ENCODE results near the gene LIN7A. TPM values are rescaled to one million over a fixed set of nuclear protein-coding genes. Genes with fewer than 3 reads are reported as not detected.

The LIN7A gene
- total RNA-seq (under 1 TPM; 0.21 to 0.22 TPM), total RNA-seq (0.12 to 0.30 reads per million in 2 donors)

GRCh38 chr12:80937391-80938238 is at the start of gene LIN7A:
Gene LIN7A, minus strand, starts transcription at chr12:80937934. Its CDS starts 212 bp downstream, at chr12:80937722.
- ATAC-seq = no peak
- peak within 1 kb of the TSS; percentile 13 for H3K4me3 Mint-ChIP-seq
- DNase-seq = no peak
- H3K36me3 Mint-ChIP-seq (ENCODE audit: low read depth) = no peaks in the 10 kb centered on the region
- no peaks in the 10 kb centered on the region for H3K4me1 Mint-ChIP-seq
- H3K9me3 ChIP-seq (ENCODE audit: control insufficient read depth, low read length, poor library complexity, severe bottlenecking) = no peaks in the 10 kb centered on the region
- H3K27ac Mint-ChIP-seq = no peak within 1 kb of the TSS
- peaks cover 11% of the 10 kb centered on the region for H3K27me3 Mint-ChIP-seq

GRCh38 chr12:80986224-80986623 is 48.5 kb upstream of the LIN7A start:
- DNase-seq = no peak
- H3K36me3 Mint-ChIP-seq (ENCODE audit: low read depth) = no peaks in the 10 kb centered on the region
- no peaks in the 10 kb centered on the region for H3K27me3 Mint-ChIP-seq
- H3K4me3 Mint-ChIP-seq = no peak overlapping the region
- no peak for ATAC-seq
- no peaks in the 10 kb centered on the region for H3K9me3 ChIP-seq (ENCODE audit: control insufficient read depth, low read length, poor library complexity, severe bottlenecking)
- no peak overlapping the region for H3K27ac Mint-ChIP-seq
- no peaks in the 10 kb centered on the region for H3K4me1 Mint-ChIP-seq

- H3K9me3 ChIP-seq (ENCODE audit: control insufficient read depth, low read length, poor library complexity, severe bottlenecking) = no peaks in the 10 kb centered on the region
- no peak overlapping the region for H3K4me3 Mint-ChIP-seq
- DNase-seq = no peak
- no peak for ATAC-seq
- H3K36me3 Mint-ChIP-seq (ENCODE audit: low read depth) = no peaks in the 10 kb centered on the region
- H3K4me1 Mint-ChIP-seq = no peaks in the 10 kb centered on the region
- H3K27ac Mint-ChIP-seq = no peak overlapping the region
- H3K27me3 Mint-ChIP-seq = no peaks in the 10 kb centered on the region
Measured at GRCh38 chr12:80979816-80980215, 42.1 kb upstream of the LIN7A start.

GRCh38 chr12:80979251-80979650 is 41.5 kb upstream of the LIN7A start:
- no peaks in the 10 kb centered on the region for H3K4me1 Mint-ChIP-seq
- no peak overlapping the region for H3K4me3 Mint-ChIP-seq
- no peak for DNase-seq
- no peak for ATAC-seq
- no peak overlapping the region for H3K27ac Mint-ChIP-seq
- no peaks in the 10 kb centered on the region for H3K9me3 ChIP-seq (ENCODE audit: control insufficient read depth, low read length, poor library complexity, severe bottlenecking)
- H3K36me3 Mint-ChIP-seq (ENCODE audit: low read depth) = no peaks in the 10 kb centered on the region
- H3K27me3 Mint-ChIP-seq = no peaks in the 10 kb centered on the region

- no peak for ATAC-seq
- H3K27ac Mint-ChIP-seq = no peak overlapping the region
- no peaks in the 10 kb centered on the region for H3K36me3 Mint-ChIP-seq (ENCODE audit: low read depth)
Measured at GRCh38 chr12:80977346-80977745, 39.6 kb upstream of the LIN7A start.

GRCh38 chr12:80968326-80968725 is 30.6 kb upstream of the LIN7A start:
- DNase-seq (no peak), ATAC-seq (no peak)
- no peaks in the 10 kb centered on the region for H3K27me3 Mint-ChIP-seq
- no peak overlapping the region for H3K27ac Mint-ChIP-seq
- H3K9me3 ChIP-seq (ENCODE audit: control insufficient read depth, low read length, poor library complexity, severe bottlenecking) = no peaks in the 10 kb centered on the region
- H3K4me1 Mint-ChIP-seq = no peaks in the 10 kb centered on the region
- no peak overlapping the region for H3K4me3 Mint-ChIP-seq
- no peaks in the 10 kb centered on the region for H3K36me3 Mint-ChIP-seq (ENCODE audit: low read depth)

More at GRCh38 chr12:80977346-80977745, 39.6 kb upstream of the LIN7A start:
- H3K9me3 ChIP-seq (ENCODE audit: control insufficient read depth, low read length, poor library complexity, severe bottlenecking) = no peaks in the 10 kb centered on the region
- Mint-ChIP-seq H3K4me1 (no peaks in the 10 kb centered on the region), H3K27me3 (no peaks in the 10 kb centered on the region), H3K4me3 (no peak overlapping the region)
- DNase-seq = no peak

- Mint-ChIP-seq H3K4me3 (no peak overlapping the region), H3K36me3 (ENCODE audit: low read depth) (no peaks in the 10 kb centered on the region), H3K27me3 (no peaks in the 10 kb centered on the region), H3K4me1 (no peaks in the 10 kb centered on the region), H3K27ac (no peak overlapping the region)
- H3K9me3 ChIP-seq (ENCODE audit: control insufficient read depth, low read length, poor library complexity, severe bottlenecking) = no peaks in the 10 kb centered on the region
- ATAC-seq (no peak), DNase-seq (no peak)
Measured at GRCh38 chr12:80967565-80967964, 29.8 kb upstream of the LIN7A start.

- ATAC-seq (no peak), DNase-seq (no peak)
- H3K27ac Mint-ChIP-seq = no peak overlapping the region
- H3K36me3 Mint-ChIP-seq (ENCODE audit: low read depth) = no peaks in the 10 kb centered on the region
- H3K4me1 Mint-ChIP-seq = no peaks in the 10 kb centered on the region
- no peaks in the 10 kb centered on the region for H3K9me3 ChIP-seq (ENCODE audit: control insufficient read depth, low read length, poor library complexity, severe bottlenecking)
- no peaks in the 10 kb centered on the region for H3K27me3 Mint-ChIP-seq
- no peak overlapping the region for H3K4me3 Mint-ChIP-seq
Measured at GRCh38 chr12:80966001-80966400, 28.3 kb upstream of the LIN7A start.

- Mint-ChIP-seq H3K27me3 (no peaks in the 10 kb centered on the region), H3K4me3 (no peak overlapping the region), H3K27ac (no peak overlapping the region), H3K4me1 (no peaks in the 10 kb centered on the region), H3K36me3 (ENCODE audit: low read depth) (no peaks in the 10 kb centered on the region)
- DNase-seq (no peak), ATAC-seq (no peak)
- H3K9me3 ChIP-seq (ENCODE audit: control insufficient read depth, low read length, poor library complexity, severe bottlenecking) = no peaks in the 10 kb centered on the region
Measured at GRCh38 chr12:80958162-80958561, 20.4 kb upstream of the LIN7A start.

- Mint-ChIP-seq H3K36me3 (ENCODE audit: low read depth) (no peaks in the 10 kb centered on the region), H3K27ac (no peak overlapping the region), H3K4me1 (no peaks in the 10 kb centered on the region), H3K4me3 (no peak overlapping the region), H3K27me3 (no peaks in the 10 kb centered on the region)
- no peaks in the 10 kb centered on the region for H3K9me3 ChIP-seq (ENCODE audit: control insufficient read depth, low read length, poor library complexity, severe bottlenecking)
- DNase-seq (no peak), ATAC-seq (no peak)
Measured at GRCh38 chr12:80954857-80955520, 17.3 kb upstream of the LIN7A start.

GRCh38 chr12:80952443-80952842 is 14.7 kb upstream of the LIN7A start:
- Mint-ChIP-seq H3K4me1 (no peaks in the 10 kb centered on the region), H3K27ac (no peak overlapping the region), H3K36me3 (ENCODE audit: low read depth) (no peaks in the 10 kb centered on the region), H3K27me3 (no peaks in the 10 kb centered on the region), H3K4me3 (no peak overlapping the region)
- H3K9me3 ChIP-seq (ENCODE audit: control insufficient read depth, low read length, poor library complexity, severe bottlenecking) = no peaks in the 10 kb centered on the region
- ATAC-seq (no peak), DNase-seq (no peak)

GRCh38 chr12:80946591-80946990 is 8.9 kb upstream of the LIN7A start:
- no peak for ATAC-seq
- Mint-ChIP-seq H3K36me3 (ENCODE audit: low read depth) (no peaks in the 10 kb centered on the region), H3K4me3 (no peak overlapping the region), H3K27me3 (no peaks in the 10 kb centered on the region), H3K27ac (no peak overlapping the region), H3K4me1 (no peaks in the 10 kb centered on the region)
- DNase-seq = no peak
- no peaks in the 10 kb centered on the region for H3K9me3 ChIP-seq (ENCODE audit: control insufficient read depth, low read length, poor library complexity, severe bottlenecking)

GRCh38 chr12:80943338-80943737 is 5.6 kb upstream of the LIN7A start:
- Mint-ChIP-seq H3K27me3 (no peaks in the 10 kb centered on the region), H3K4me3 (no peak overlapping the region)
- ATAC-seq = no peak

GRCh38 chr12:80941916-80942315 is 4.2 kb upstream of the LIN7A start:
- Mint-ChIP-seq H3K27ac (no peak overlapping the region), H3K4me3 (no peak overlapping the region), H3K27me3 (no peaks in the 10 kb centered on the region), H3K4me1 (no peaks in the 10 kb centered on the region), H3K36me3 (ENCODE audit: low read depth) (no peaks in the 10 kb centered on the region)
- ATAC-seq = no peak
- no peak for DNase-seq
- H3K9me3 ChIP-seq (ENCODE audit: control insufficient read depth, low read length, poor library complexity, severe bottlenecking) = no peaks in the 10 kb centered on the region

More at GRCh38 chr12:80943338-80943737, 5.6 kb upstream of the LIN7A start:
- DNase-seq = no peak
- no peaks in the 10 kb centered on the region for H3K4me1 Mint-ChIP-seq
- H3K9me3 ChIP-seq (ENCODE audit: control insufficient read depth, low read length, poor library complexity, severe bottlenecking) = no peaks in the 10 kb centered on the region
- H3K36me3 Mint-ChIP-seq (ENCODE audit: low read depth) = no peaks in the 10 kb centered on the region
- no peak overlapping the region for H3K27ac Mint-ChIP-seq
